SU-DHL-6 (cell line): Measurements from ENCODE around the gene DUSP3.

Experiments
- CTCF ChIP-seq: fragments of 200-600 bp; sonication (generic); IDR thresholded peaks from one replicate; pipeline ENCODE4 v1.5.1; 2017; ENCODE audit warnings: antibody characterized with exemption, mild to moderate bottlenecking, low read length, moderate library complexity; ENCODE audit not compliant: insufficient read depth, poor library complexity, severe bottlenecking
- EZH2phosphoT487 ChIP-seq: fragments of 200-600 bp; sonication (generic), shearing (Covaris generic); conservative IDR thresholded peaks from 2 replicates; pipeline ENCODE4 v1.6.1; 2018; ENCODE audit warnings: mild to moderate bottlenecking, antibody characterized with exemption, low read length, moderate library complexity, mixed read lengths

GRCh38 chr17:43823350-43824084 lies 44.7 kb upstream of the DUSP3 start:
- TF ChIP-seq CTCF: no peak
- no peak for TF ChIP-seq EZH2phosphoT487
